Effector memory CD4-positive, alpha-beta T cell (primary cell): ENCODE measurements around the gene DNA2.
"Not testable (repeated sequence)": the region's sequence is repeated elsewhere in the genome, so short reads cannot be mapped to it uniquely, and the experiment has no call there.

Experiments
- DNase-seq, 3 donors: peaks; one replicate each; pipeline ENCODE4 v3.0.0-alpha.2; 2020
- H3K27ac ChIP-seq: 2 replicates; pipeline ENCODE4 v1.7.0; 2013; ENCODE audit warnings: mild to moderate bottlenecking, low read length, moderate library complexity; ENCODE audit not compliant: insufficient read depth, poor library complexity, severe bottlenecking
- H3K27me3 ChIP-seq: replicated peaks from 2 replicates; pipeline ENCODE4 v1.7.0; 2013; ENCODE audit warnings: mild to moderate bottlenecking, low read length; ENCODE audit not compliant: insufficient read depth, control insufficient read depth, poor library complexity, severe bottlenecking
- H3K36me3 ChIP-seq: 2 replicates; pipeline ENCODE4 v1.7.0; 2013; ENCODE audit warnings: mild to moderate bottlenecking, low read length, moderate library complexity; ENCODE audit not compliant: control insufficient read depth, insufficient read depth
- H3K4me1 ChIP-seq: 2 replicates; pipeline ENCODE4 v1.7.0; 2013; ENCODE audit warnings: low read length, mild to moderate bottlenecking; ENCODE audit not compliant: control insufficient read depth, insufficient read depth, poor library complexity, severe bottlenecking
- H3K4me3 ChIP-seq: 2 replicates; pipeline ENCODE4 v1.7.0; 2013; ENCODE audit warnings: low read length, low read depth, mild to moderate bottlenecking; ENCODE audit not compliant: insufficient read depth, poor library complexity, severe bottlenecking
- H3K9me3 ChIP-seq: 2 replicates; pipeline ENCODE4 v1.7.0; 2013; ENCODE audit warnings: mild to moderate bottlenecking, low read length, moderate library complexity; ENCODE audit not compliant: control insufficient read depth

The DNA2 gene

GRCh38 chr10:68496072-68496471 lies 24.3 kb upstream of the DNA2 start:
- Histone ChIP-seq H3K9me3 (no peaks in the 10 kb centered on the region), H3K27ac (no peak overlapping the region), H3K36me3 (peaks cover 15% of the 10 kb centered on the region), H3K4me3 (no peak overlapping the region), H3K4me1 (no peaks in the 10 kb centered on the region), H3K27me3 (no peaks in the 10 kb centered on the region)
- DNase-seq: no peak

GRCh38 chr10:68492118-68492517 lies 20.3 kb upstream of the DNA2 start:
- H3K36me3 ChIP-seq: peaks cover 9% of the 10 kb centered on the region
- H3K27me3 ChIP-seq: no peaks in the 10 kb centered on the region
- H3K4me3 ChIP-seq: no peak overlapping the region
- no peaks in the 10 kb centered on the region for H3K4me1 ChIP-seq
- no peak for DNase-seq
- no peak overlapping the region for H3K27ac ChIP-seq
- no peaks in the 10 kb centered on the region for H3K9me3 ChIP-seq

GRCh38 chr10:68489919-68490318 lies 18.1 kb upstream of the DNA2 start:
- no peaks in the 10 kb centered on the region for H3K9me3 ChIP-seq
- no peaks in the 10 kb centered on the region for H3K4me1 ChIP-seq
- H3K4me3 ChIP-seq: no peak overlapping the region
- H3K36me3 ChIP-seq: peaks cover 15% of the 10 kb centered on the region
- no peaks in the 10 kb centered on the region for H3K27me3 ChIP-seq
- no peak overlapping the region for H3K27ac ChIP-seq
- no peak for DNase-seq

- Histone ChIP-seq H3K36me3 (no peaks in the 10 kb centered on the region), H3K27ac (no peak overlapping the region), H3K27me3 (no peaks in the 10 kb centered on the region), H3K4me1 (no peaks in the 10 kb centered on the region), H3K9me3 (no peaks in the 10 kb centered on the region), H3K4me3 (no peak overlapping the region)
- no peak for DNase-seq
Observed at GRCh38 chr10:68474021-68474420, 2.2 kb upstream of the DNA2 start.

- no peak overlapping the region for H3K27ac ChIP-seq
- H3K36me3 ChIP-seq: no peaks in the 10 kb centered on the region
- no peak for DNase-seq
- H3K4me3 ChIP-seq: peak overlapping the region; percentile 73
- H3K27me3 ChIP-seq: no peaks in the 10 kb centered on the region
- H3K9me3 ChIP-seq: no peaks in the 10 kb centered on the region
- no peaks in the 10 kb centered on the region for H3K4me1 ChIP-seq
Observed at GRCh38 chr10:68471063-68471585, 649 bp downstream of the DNA2 start.

- H3K4me3 ChIP-seq: no peak overlapping the region
- no peaks in the 10 kb centered on the region for H3K4me1 ChIP-seq
- H3K9me3 ChIP-seq: no peaks in the 10 kb centered on the region
- H3K27me3 ChIP-seq: no peaks in the 10 kb centered on the region
- no peak for DNase-seq
- no peak overlapping the region for H3K27ac ChIP-seq
- no peaks in the 10 kb centered on the region for H3K36me3 ChIP-seq
Observed at GRCh38 chr10:68470300-68470699, 1.5 kb downstream of the DNA2 start.

- Histone ChIP-seq H3K9me3 (no peaks in the 10 kb centered on the region), H3K27ac (no peak overlapping the region), H3K4me1 (no peaks in the 10 kb centered on the region), H3K4me3 (no peak overlapping the region), H3K36me3 (no peaks in the 10 kb centered on the region), H3K27me3 (no peaks in the 10 kb centered on the region)
- no peak for DNase-seq
Observed at GRCh38 chr10:68469838-68470237, 1.9 kb downstream of the DNA2 start.

- H3K9me3 ChIP-seq, H3K27ac ChIP-seq, H3K4me1 ChIP-seq, H3K4me3 ChIP-seq, H3K27me3 ChIP-seq, H3K36me3 ChIP-seq, DNase-seq: not testable (repeated sequence)
Observed at GRCh38 chr10:68464729-68465128, 7.0 kb downstream of the DNA2 start.

GRCh38 chr10:68463365-68464093 lies 8.2 kb downstream of the DNA2 start:
- Histone ChIP-seq H3K27me3 (no peaks in the 10 kb centered on the region), H3K27ac (no peak overlapping the region), H3K4me1 (no peaks in the 10 kb centered on the region), H3K9me3 (no peaks in the 10 kb centered on the region), H3K4me3 (no peak overlapping the region), H3K36me3 (no peaks in the 10 kb centered on the region)
- no peak for DNase-seq

GRCh38 chr10:68462536-68462935 lies 9.2 kb downstream of the DNA2 start:
- H3K4me3 ChIP-seq: no peak overlapping the region
- H3K27me3 ChIP-seq: no peaks in the 10 kb centered on the region
- no peak for DNase-seq
- no peak overlapping the region for H3K27ac ChIP-seq
- H3K4me1 ChIP-seq: no peaks in the 10 kb centered on the region
- no peaks in the 10 kb centered on the region for H3K9me3 ChIP-seq
- H3K36me3 ChIP-seq: no peaks in the 10 kb centered on the region
